Keratinocyte (primary cell): ENCODE data around the gene HSBP1. TPM values are rescaled to one million over a fixed set of nuclear protein-coding genes. Genes with fewer than 3 reads are reported as not detected.

Experiments used
- DNase-seq: peaks from one replicate; pipeline ENCODE4 v3.0.0-alpha.2; 2011; ENCODE audit warnings: low read depth, missing footprints, low spot score
- FAIRE-seq: peaks from 2 replicates; lab custom pipeline; 2011; peaks lifted over from hg19 to GRCh38; lab: Jason Lieb, UNC
- H2AFZ ChIP-seq: 2 replicates; pipeline ENCODE4 v1.6.0; 2012; ENCODE audit warnings: low read length, control low read depth, inconsistent platforms; ENCODE audit not compliant: control insufficient read depth
- H3K27ac ChIP-seq: 2 replicates; pipeline ENCODE4 v1.5.1; 2011; ENCODE audit warnings: low read length; ENCODE audit not compliant: control insufficient read depth, insufficient read depth
- H3K27me3 ChIP-seq: 3 replicates; pipeline ENCODE4 v1.6.0; 2011; ENCODE audit warnings: low read length; ENCODE audit not compliant: control insufficient read depth, insufficient read depth; ENCODE audit errors: extremely low read depth
- H3K36me3 ChIP-seq, 2 experiments: 2 replicates in 1 of 2; 3 replicates in 1 of 2; pipeline ENCODE4 v1.5.1; 2011; ENCODE audit warnings: low read length in 2 of 2, mild to moderate bottlenecking in 1 of 2; ENCODE audit not compliant: control insufficient read depth in 2 of 2, insufficient read depth in 2 of 2; ENCODE audit errors: extremely low read depth in 1 of 2
- H3K4me1 ChIP-seq: 3 replicates; pipeline ENCODE4 v1.5.1; 2011; ENCODE audit warnings: low read length; ENCODE audit not compliant: control insufficient read depth, insufficient read depth; ENCODE audit errors: extremely low read depth
- H3K4me2 ChIP-seq: 3 replicates; pipeline ENCODE4 v1.6.0; 2011; ENCODE audit warnings: low read depth, low read length; ENCODE audit not compliant: control insufficient read depth, insufficient read depth; ENCODE audit errors: extremely low read depth
- H3K4me3 ChIP-seq, 3 experiments: fragments of 200-600 bp in 1 of 3; sonication (generic) in 1 of 3; 2 replicates in 2 of 3; 3 replicates in 1 of 3; pipeline ENCODE4 v1.5.1; 2011 to 2016; ENCODE audit warnings: low read length in 3 of 3, mild to moderate bottlenecking in 3 of 3, control low read depth in 2 of 3, inconsistent platforms in 1 of 3, low read depth in 1 of 3, mixed read lengths in 1 of 3, mixed run types in 1 of 3, moderate library complexity in 1 of 3; ENCODE audit not compliant: control insufficient read depth in 2 of 3, insufficient read depth in 2 of 3; ENCODE audit errors: extremely low read depth in 1 of 3
- H3K79me2 ChIP-seq: 2 replicates; pipeline ENCODE4 v1.6.0; 2012; ENCODE audit warnings: low read length; ENCODE audit not compliant: control insufficient read depth, insufficient read depth
- H3K9ac ChIP-seq: 3 replicates; pipeline ENCODE4 v1.6.0; 2011; ENCODE audit warnings: low read length; ENCODE audit not compliant: control insufficient read depth, insufficient read depth; ENCODE audit errors: extremely low read depth
- H3K9me1 ChIP-seq: 3 replicates; pipeline ENCODE4 v1.6.0; 2011; ENCODE audit warnings: low read length; ENCODE audit not compliant: control insufficient read depth, insufficient read depth; ENCODE audit errors: extremely low read depth
- H3K9me3 ChIP-seq: 2 replicates; pipeline ENCODE4 v1.5.1; 2012; ENCODE audit warnings: low read depth, low read length; ENCODE audit not compliant: control insufficient read depth
- H4K20me1 ChIP-seq: 3 replicates; pipeline ENCODE4 v1.6.0; 2011; ENCODE audit warnings: low read length; ENCODE audit not compliant: control insufficient read depth, insufficient read depth; ENCODE audit errors: extremely low read depth
- EZH2 ChIP-seq: IDR thresholded peaks from one replicate; pipeline ENCODE4 v1.6.1; 2012; ENCODE audit warnings: inconsistent platforms, mild to moderate bottlenecking, low read length, moderate library complexity
- dilution Hi-C: fragments of 300-500 bp; cut with MboI; formaldehyde crosslinking; loops from one replicate; pipeline ENCODE4 v1.7.0; 2020; ENCODE audit warnings: low sequenced_read_pairs; ENCODE audit not compliant: extremely low pct_ligation_motif_present
- polyA plus RNA-seq, 5 experiments: library from polyadenylated mRNA; depleted of rRNA in 3 of 5; stranded (reverse) in 3 of 5; stranded (forward) in 1 of 5; unstranded in 1 of 5; fragments of >200 nt; gene quantifications; 1 replicate in 1 of 5; 2 replicates in 3 of 5; 3 replicates in 1 of 5; pipeline versions ENCODE4 v1.2.1 to v1.2.3, GENCODE V29; 2011 to 2012; ENCODE audit warnings: missing spikeins in 2 of 5, low read depth in 1 of 5, low replicate concordance in 1 of 5
- TF ChIP-seq, protein P1 (sequence below), 3 experiments: IDR thresholded peaks in 1 of 3; conservative IDR thresholded peaks in 1 of 3; optimal IDR thresholded peaks in 1 of 3; 2 replicates in 2 of 3; 3 replicates in 1 of 3; pipeline versions ENCODE3 to v1.5.1; 2011; ENCODE audit warnings: low read length in 3 of 3, mild to moderate bottlenecking in 3 of 3, moderate library complexity in 2 of 3, control low read depth in 1 of 3, inconsistent platforms in 1 of 3; ENCODE audit not compliant: insufficient read depth in 2 of 3; ENCODE audit errors: extremely low read depth in 1 of 3

The HSBP1 gene
- polyA plus RNA-seq, 1 donor (not counting 4 experiments of a cell fraction or from before 2014, with no cell fraction given): 264 TPM

GRCh38 chr16:83806036-83806435, 1.7 kb upstream of the HSBP1 start:
- H3K36me3 ChIP-seq: no peaks in the 10 kb centered on the region
- TF ChIP-seq, protein P1, sequence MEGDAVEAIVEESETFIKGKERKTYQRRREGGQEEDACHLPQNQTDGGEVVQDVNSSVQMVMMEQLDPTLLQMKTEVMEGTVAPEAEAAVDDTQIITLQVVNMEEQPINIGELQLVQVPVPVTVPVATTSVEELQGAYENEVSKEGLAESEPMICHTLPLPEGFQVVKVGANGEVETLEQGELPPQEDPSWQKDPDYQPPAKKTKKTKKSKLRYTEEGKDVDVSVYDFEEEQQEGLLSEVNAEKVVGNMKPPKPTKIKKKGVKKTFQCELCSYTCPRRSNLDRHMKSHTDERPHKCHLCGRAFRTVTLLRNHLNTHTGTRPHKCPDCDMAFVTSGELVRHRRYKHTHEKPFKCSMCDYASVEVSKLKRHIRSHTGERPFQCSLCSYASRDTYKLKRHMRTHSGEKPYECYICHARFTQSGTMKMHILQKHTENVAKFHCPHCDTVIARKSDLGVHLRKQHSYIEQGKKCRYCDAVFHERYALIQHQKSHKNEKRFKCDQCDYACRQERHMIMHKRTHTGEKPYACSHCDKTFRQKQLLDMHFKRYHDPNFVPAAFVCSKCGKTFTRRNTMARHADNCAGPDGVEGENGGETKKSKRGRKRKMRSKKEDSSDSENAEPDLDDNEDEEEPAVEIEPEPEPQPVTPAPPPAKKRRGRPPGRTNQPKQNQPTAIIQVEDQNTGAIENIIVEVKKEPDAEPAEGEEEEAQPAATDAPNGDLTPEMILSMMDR (optimal IDR thresholded peaks at IDR 0.05 in 1 of 3, IDR thresholded peaks at IDR 0.05 in 1 of 3, conservative IDR thresholded peaks at IDR 0.05 in 1 of 3; ENCODE audit: extremely low read depth in 1 of 3, insufficient read depth in 2 of 3, low read length in 3 of 3): no peak
- no peak for TF ChIP-seq EZH2
- dilution Hi-C loops: no loop called here

DNA sequence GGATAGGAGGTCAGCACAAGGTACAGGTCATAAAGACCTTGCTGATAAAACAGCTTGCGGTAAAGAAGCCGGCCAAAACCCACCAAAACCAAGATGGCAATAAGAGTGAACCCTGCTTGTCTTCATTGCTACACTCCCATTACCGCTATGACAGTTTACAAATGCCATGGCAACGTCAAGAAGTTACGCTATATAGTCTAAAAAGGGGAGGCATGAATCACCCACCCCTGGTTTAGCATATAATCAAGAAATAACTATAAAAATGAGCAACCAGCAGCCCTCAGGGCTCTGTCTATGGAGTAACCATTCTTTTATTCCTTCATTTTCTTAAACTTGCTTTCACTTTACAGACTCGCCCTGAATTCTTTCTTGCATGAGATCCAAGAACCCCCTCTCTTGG, 1.0 kb upstream of the HSBP1 start:
- H3K9me3 ChIP-seq: no peaks in the 10 kb centered on the region
- DNase-seq (no peak), FAIRE-seq (no peak)
- H3K9ac ChIP-seq: no peak overlapping the region
- TF ChIP-seq, protein P1 (optimal IDR thresholded peaks at IDR 0.05 in 1 of 3, IDR thresholded peaks at IDR 0.05 in 1 of 3, conservative IDR thresholded peaks at IDR 0.05 in 1 of 3; ENCODE audit: extremely low read depth in 1 of 3, insufficient read depth in 2 of 3, low read length in 3 of 3): no peak
- TF ChIP-seq EZH2: no peak
- no peaks in the 10 kb centered on the region for H3K27me3 ChIP-seq
- H3K4me3 ChIP-seq: no peak overlapping the region
- H3K79me2 ChIP-seq: peaks cover 25% of the 10 kb centered on the region
- dilution Hi-C loops: no loop called here
- no peak overlapping the region for H2AFZ ChIP-seq
- H3K9me1 ChIP-seq: no peaks in the 10 kb centered on the region
- H3K27ac ChIP-seq: no peak overlapping the region
- H3K4me1 ChIP-seq: peaks cover 19% of the 10 kb centered on the region
- H3K36me3 ChIP-seq: peaks cover 0 to under 1% of the 10 kb centered on the region in 2 experiments
- H3K4me2 ChIP-seq: no peak overlapping the region
- peaks cover 3% of the 10 kb centered on the region for H4K20me1 ChIP-seq

More at GRCh38 chr16:83806036-83806435, 1.7 kb upstream of the HSBP1 start:
- Histone ChIP-seq H3K9me1 (no peaks in the 10 kb centered on the region), H3K27ac (no peak overlapping the region), H2AFZ (no peak overlapping the region), H3K27me3 (no peaks in the 10 kb centered on the region), H3K4me1 (peaks cover 20% of the 10 kb centered on the region), H3K4me3 (no peak overlapping the region), H3K9me3 (no peaks in the 10 kb centered on the region), H4K20me1 (peaks cover 3% of the 10 kb centered on the region), H3K9ac (no peak overlapping the region), H3K79me2 (peaks cover 25% of the 10 kb centered on the region), H3K4me2 (no peak overlapping the region)
- no peak for FAIRE-seq
- DNase-seq: no peak
